CD14-positive monocyte (primary cell): ENCODE data around the gene CLDN6. TPM values are rescaled to one million over a fixed set of nuclear protein-coding genes. Genes with fewer than 3 reads are reported as not detected.

Experiments
- DNase-seq, 3 donors: peaks; one replicate each; pipeline ENCODE4 v3.0.0-alpha.2; 2011 to 2022
- H2AFZ ChIP-seq: 2 replicates; pipeline ENCODE4 v1.6.0; 2012; ENCODE audit warnings: mild to moderate bottlenecking, low read depth, low read length, inconsistent platforms; ENCODE audit not compliant: insufficient read depth, poor library complexity, severe bottlenecking
- H3K27ac ChIP-seq, 2 donors: 1 replicate in 1 of 2; 2 replicates in 1 of 2; pipeline ENCODE4 v1.5.1; 2012 to 2013; ENCODE audit warnings: low read length in 2 of 2, control low read depth in 1 of 2, inconsistent platforms in 1 of 2, low read depth in 1 of 2, mild to moderate bottlenecking in 1 of 2
- H3K27me3 ChIP-seq, 2 donors: one replicate each; pipeline versions ENCODE4 v1.6.0 to v1.6.1; 2011 to 2013; ENCODE audit warnings: low read length in 2 of 2; ENCODE audit not compliant: control insufficient read depth in 2 of 2, insufficient read depth in 2 of 2
- H3K36me3 ChIP-seq, 2 donors: replicated peaks in 1 of 2; 1 replicate in 1 of 2; 2 replicates in 1 of 2; pipeline versions ENCODE4 v1.5.1 to v1.6.1; 2012 to 2013; ENCODE audit warnings: low read length in 2 of 2, control low read depth in 1 of 2, inconsistent platforms in 1 of 2, mild to moderate bottlenecking in 1 of 2; ENCODE audit not compliant: insufficient read depth in 2 of 2, control insufficient read depth in 1 of 2
- H3K4me1 ChIP-seq, 2 donors: 1 replicate in 1 of 2; 2 replicates in 1 of 2; pipeline versions ENCODE4 v1.5.1 to v1.6.1; 2012 to 2013; ENCODE audit warnings: low read length in 2 of 2, control low read depth in 1 of 2, inconsistent platforms in 1 of 2, mild to moderate bottlenecking in 1 of 2, moderate library complexity in 1 of 2; ENCODE audit not compliant: insufficient read depth in 2 of 2, control insufficient read depth in 1 of 2
- H3K4me2 ChIP-seq: replicated peaks from 2 replicates; pipeline ENCODE3; 2012; ENCODE audit warnings: low read length, moderate library complexity, mild to moderate bottlenecking; ENCODE audit not compliant: poor library complexity, severe bottlenecking; ENCODE audit errors: extremely low read depth
- H3K4me3 ChIP-seq, 3 experiments: fragments of 200-600 bp in 1 of 3; sonication (generic) in 1 of 3; replicated peaks in 1 of 3; 1 replicate in 2 of 3; 2 replicates in 1 of 3; pipeline ENCODE4 v1.5.1; 2011 to 2013; ENCODE audit warnings: low read length in 3 of 3, mild to moderate bottlenecking in 3 of 3, control low read depth in 2 of 3, low read depth in 2 of 3, inconsistent platforms in 1 of 3, moderate library complexity in 1 of 3
- H3K79me2 ChIP-seq: 2 replicates; pipeline ENCODE4 v1.6.0; 2012; ENCODE audit warnings: mild to moderate bottlenecking, control low read depth, inconsistent platforms, low read length, moderate library complexity; ENCODE audit not compliant: insufficient read depth
- H3K9ac ChIP-seq: 2 replicates; pipeline ENCODE4 v1.6.0; 2017; ENCODE audit warnings: low read length, mild to moderate bottlenecking; ENCODE audit not compliant: insufficient read depth, poor library complexity, severe bottlenecking
- H3K9me3 ChIP-seq, 2 donors: replicated peaks in 1 of 2; 1 replicate in 1 of 2; 2 replicates in 1 of 2; pipeline versions ENCODE4 v1.5.1 to v1.6.1; 2012 to 2013; ENCODE audit warnings: low read length in 2 of 2, control low read depth in 1 of 2; ENCODE audit not compliant: control insufficient read depth in 1 of 2, insufficient read depth in 1 of 2
- H4K20me1 ChIP-seq: 2 replicates; pipeline ENCODE4 v1.6.0; 2012; ENCODE audit warnings: mild to moderate bottlenecking, low read length, control low read depth, moderate library complexity; ENCODE audit not compliant: insufficient read depth
- H3K27ac Mint-ChIP-seq, 7 donors: one replicate each; pipeline ENCODE4 v1.8.0; 2020; ENCODE audit warnings: mild to moderate bottlenecking in 7 of 7, mixed read lengths in 7 of 7, moderate library complexity in 6 of 7, inconsistent platforms in 2 of 7
- H3K27me3 Mint-ChIP-seq, 3 donors: one replicate each; pipeline ENCODE4 v1.8.0; 2021 to 2022; ENCODE audit warnings: low read depth in 3 of 3, mild to moderate bottlenecking in 3 of 3, mixed read lengths in 3 of 3, moderate library complexity in 3 of 3, inconsistent platforms in 1 of 3
- H3K36me3 Mint-ChIP-seq, 2 donors: one replicate each; pipeline ENCODE4 v1.8.0; 2020; ENCODE audit warnings: mixed read lengths in 2 of 2, inconsistent platforms in 1 of 2, mild to moderate bottlenecking in 1 of 2
- H3K4me1 Mint-ChIP-seq: one replicate; pipeline ENCODE4 v1.8.0; 2020; ENCODE audit warnings: mild to moderate bottlenecking, mixed read lengths
- H3K4me3 Mint-ChIP-seq, 2 donors: one replicate each; pipeline ENCODE4 v1.8.0; 2020; ENCODE audit warnings: mild to moderate bottlenecking in 2 of 2, mixed read lengths in 2 of 2, moderate library complexity in 1 of 2
- H3K9me3 Mint-ChIP-seq, 7 donors: one replicate each; pipeline ENCODE4 v1.8.0; 2020 to 2022; ENCODE audit warnings: mixed read lengths in 7 of 7, mild to moderate bottlenecking in 6 of 7, moderate library complexity in 6 of 7, inconsistent platforms in 2 of 7
- WGBS: methylation state at CpG from one replicate; pipeline ENCODE4 v1.1.5; 2013; ENCODE audit warnings: missing lambda C conversion rate; ENCODE audit not compliant: insufficient coverage; 5-methylcytosine and 5-hydroxymethylcytosine counted together
- intact Hi-C, 2 donors: fragments of 100-400 bp; cut with micrococcal nuclease; formaldehyde crosslinking; loops; one replicate each; pipeline versions ENCODE4 v1.15.0 to v1.15.1; 2023
- polyA plus RNA-seq, 3 donors: library from polyadenylated mRNA; depleted of rRNA in 1 of 3; unstranded in 2 of 3; stranded (reverse) in 1 of 3; fragments of 300-500 nt in 2 of 3; fragments of >200 nt in 1 of 3; fragmentation: Illumina TruSeq in 2 of 3; gene quantifications; 1 replicate in 2 of 3; 2 replicates in 1 of 3; pipeline ENCODE4 v1.2.3, GENCODE V29; 2012 to 2021
- TF ChIP-seq, protein P1 (sequence below): fragments of 200-600 bp; IDR thresholded peaks from one replicate; pipeline ENCODE4 v1.8.0; 2022; ENCODE audit warnings: antibody characterized with exemption, mild to moderate bottlenecking

The CLDN6 gene
- polyA plus RNA-seq, 3 donors, result not detected

DNA sequence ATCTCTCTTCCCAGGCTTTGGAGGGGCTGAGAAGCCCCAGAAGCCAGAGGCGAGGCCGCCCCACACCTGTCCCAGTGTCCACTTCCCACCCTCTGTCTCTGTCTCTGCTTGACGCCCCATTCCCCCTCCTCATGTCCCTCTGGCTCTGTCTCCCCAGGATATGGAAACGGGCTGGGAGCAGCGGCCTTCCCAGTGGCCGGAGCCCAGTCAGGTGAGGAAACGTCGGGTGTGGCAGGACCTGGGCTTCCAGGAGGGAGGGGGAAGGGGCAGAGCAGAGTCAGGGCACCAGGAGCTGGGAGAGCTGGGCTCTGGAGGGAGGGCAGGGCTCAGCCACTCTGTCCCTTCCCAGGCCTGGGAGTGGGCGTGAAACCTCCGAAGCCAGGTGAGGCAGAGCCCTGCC lies 27.1 kb downstream of the CLDN6 start:
- no peaks in the 10 kb centered on the region for H4K20me1 ChIP-seq
- no peak overlapping the region for H3K4me3 ChIP-seq
- Mint-ChIP-seq H3K4me1 (no peaks in the 10 kb centered on the region), H3K4me3 (no peak overlapping the region), H3K36me3 (no peaks in the 10 kb centered on the region), H3K27ac (no peak overlapping the region), H3K9me3 (no peaks in the 10 kb centered on the region), H3K27me3 (peaks cover 7 to 20% (median 9%) of the 10 kb centered on the region in 3 donors)
- 94% methylated on average over 4 of the region's 10 CpGs for WGBS
- no peak overlapping the region for H2AFZ ChIP-seq
- no peak overlapping the region for H3K9ac ChIP-seq
- H3K36me3 ChIP-seq, result no peaks in the 10 kb centered on the region
- TF ChIP-seq, protein P1, sequence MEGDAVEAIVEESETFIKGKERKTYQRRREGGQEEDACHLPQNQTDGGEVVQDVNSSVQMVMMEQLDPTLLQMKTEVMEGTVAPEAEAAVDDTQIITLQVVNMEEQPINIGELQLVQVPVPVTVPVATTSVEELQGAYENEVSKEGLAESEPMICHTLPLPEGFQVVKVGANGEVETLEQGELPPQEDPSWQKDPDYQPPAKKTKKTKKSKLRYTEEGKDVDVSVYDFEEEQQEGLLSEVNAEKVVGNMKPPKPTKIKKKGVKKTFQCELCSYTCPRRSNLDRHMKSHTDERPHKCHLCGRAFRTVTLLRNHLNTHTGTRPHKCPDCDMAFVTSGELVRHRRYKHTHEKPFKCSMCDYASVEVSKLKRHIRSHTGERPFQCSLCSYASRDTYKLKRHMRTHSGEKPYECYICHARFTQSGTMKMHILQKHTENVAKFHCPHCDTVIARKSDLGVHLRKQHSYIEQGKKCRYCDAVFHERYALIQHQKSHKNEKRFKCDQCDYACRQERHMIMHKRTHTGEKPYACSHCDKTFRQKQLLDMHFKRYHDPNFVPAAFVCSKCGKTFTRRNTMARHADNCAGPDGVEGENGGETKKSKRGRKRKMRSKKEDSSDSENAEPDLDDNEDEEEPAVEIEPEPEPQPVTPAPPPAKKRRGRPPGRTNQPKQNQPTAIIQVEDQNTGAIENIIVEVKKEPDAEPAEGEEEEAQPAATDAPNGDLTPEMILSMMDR, result no peak
- H3K9me3 ChIP-seq, result no peaks in the 10 kb centered on the region
- intact Hi-C loops, result no loop called here
- no peak for DNase-seq
- H3K4me2 ChIP-seq, result no peak overlapping the region
- H3K27ac ChIP-seq, result no peak overlapping the region
- H3K27me3 ChIP-seq, result no peaks in the 10 kb centered on the region
- no peaks in the 10 kb centered on the region for H3K4me1 ChIP-seq
- H3K79me2 ChIP-seq, result no peaks in the 10 kb centered on the region

DNA sequence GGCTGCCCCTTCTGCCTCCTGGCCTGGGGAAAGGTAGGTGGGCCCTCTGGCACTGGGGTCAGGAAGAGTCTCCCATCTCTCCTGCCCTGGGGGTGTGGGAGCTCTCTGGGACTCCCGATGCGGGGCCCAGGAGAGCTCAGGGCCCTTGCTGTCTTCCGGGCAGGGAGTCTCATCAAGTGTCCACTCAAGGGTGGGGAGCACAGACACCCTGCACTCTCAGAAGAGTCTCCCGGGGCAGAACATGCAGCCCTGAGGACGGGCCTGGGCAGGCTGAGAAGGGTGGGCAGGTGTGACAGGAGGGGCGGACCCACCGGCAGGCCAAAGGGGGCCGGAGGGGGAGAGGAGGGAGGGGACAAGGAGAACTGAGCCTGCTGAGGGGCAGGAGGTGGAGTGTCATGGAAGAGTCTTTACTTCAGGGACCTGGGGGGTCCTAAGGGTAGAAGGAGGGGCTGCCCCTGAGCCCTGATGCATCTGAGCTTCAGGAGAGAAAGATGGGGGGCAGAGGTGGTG lies 29.3 kb downstream of the CLDN6 start:
- H3K36me3 ChIP-seq, result no peaks in the 10 kb centered on the region
- peaks cover 4 to 6% of the 10 kb centered on the region in 2 donors for H3K4me1 ChIP-seq
- Mint-ChIP-seq H3K4me1 (peaks cover 5% of the 10 kb centered on the region), H3K9me3 (no peaks in the 10 kb centered on the region), H3K27ac (peak overlapping the region in 1 of 7 donors; percentile 68), H3K36me3 (no peaks in the 10 kb centered on the region), H3K4me3 (no peak overlapping the region), H3K27me3 (peaks cover 10 to 26% (median 12%) of the 10 kb centered on the region in 3 donors)
- WGBS, result 100% methylated on average over 3 of the region's 8 CpGs
- no peak overlapping the region for H3K4me2 ChIP-seq
- no peak overlapping the region for H3K4me3 ChIP-seq
- H3K9ac ChIP-seq, result no peak overlapping the region
- TF ChIP-seq, protein P1, result no peak
- H3K79me2 ChIP-seq, result no peaks in the 10 kb centered on the region
- no peak for DNase-seq
- H3K9me3 ChIP-seq, result no peaks in the 10 kb centered on the region
- H2AFZ ChIP-seq, result no peak overlapping the region
- no peaks in the 10 kb centered on the region for H3K27me3 ChIP-seq
- H4K20me1 ChIP-seq, result no peaks in the 10 kb centered on the region
- intact Hi-C loops, result no loop called here
- H3K27ac ChIP-seq, result no peak overlapping the region
